ENCODE results near the gene ACTR5. TPM values are rescaled to one million over a fixed set of nuclear protein-coding genes. Genes with fewer than 3 reads are reported as not detected.

Gene ACTR5
- total RNA-seq, 1 experiment from 2014 or later = 18.3 TPM

GRCh38 chr20:38754924-38755323 lies 6.7 kb downstream of the ACTR5 start:
- H3K27me3 ChIP-seq (ENCODE audit: low read length) = no peaks in the 10 kb centered on the region
- H3K79me2 ChIP-seq (ENCODE audit: low read length) = peaks cover 5% of the 10 kb centered on the region
- no peak overlapping the region for H3K27ac ChIP-seq (ENCODE audit: low read length)
- no peaks in the 10 kb centered on the region for H3K9me2 ChIP-seq (replicated peaks; ENCODE audit: low read length)
- 0 out of 2 replicates have a peak, but pooled peaks cover 5% of the 10 kb centered on the region for H4K20me1 ChIP-seq (ENCODE audit: low read length)
- TF ChIP-seq EZH2phosphoT487 (IDR thresholded peaks at IDR 0.05; ENCODE audit: borderline replicate concordance, low read length) = no peak
- TF ChIP-seq EZH2 (IDR thresholded peaks at IDR 0.05; ENCODE audit: low read length, unreplicated experiment) = no peak
- TF ChIP-seq, protein P1, sequence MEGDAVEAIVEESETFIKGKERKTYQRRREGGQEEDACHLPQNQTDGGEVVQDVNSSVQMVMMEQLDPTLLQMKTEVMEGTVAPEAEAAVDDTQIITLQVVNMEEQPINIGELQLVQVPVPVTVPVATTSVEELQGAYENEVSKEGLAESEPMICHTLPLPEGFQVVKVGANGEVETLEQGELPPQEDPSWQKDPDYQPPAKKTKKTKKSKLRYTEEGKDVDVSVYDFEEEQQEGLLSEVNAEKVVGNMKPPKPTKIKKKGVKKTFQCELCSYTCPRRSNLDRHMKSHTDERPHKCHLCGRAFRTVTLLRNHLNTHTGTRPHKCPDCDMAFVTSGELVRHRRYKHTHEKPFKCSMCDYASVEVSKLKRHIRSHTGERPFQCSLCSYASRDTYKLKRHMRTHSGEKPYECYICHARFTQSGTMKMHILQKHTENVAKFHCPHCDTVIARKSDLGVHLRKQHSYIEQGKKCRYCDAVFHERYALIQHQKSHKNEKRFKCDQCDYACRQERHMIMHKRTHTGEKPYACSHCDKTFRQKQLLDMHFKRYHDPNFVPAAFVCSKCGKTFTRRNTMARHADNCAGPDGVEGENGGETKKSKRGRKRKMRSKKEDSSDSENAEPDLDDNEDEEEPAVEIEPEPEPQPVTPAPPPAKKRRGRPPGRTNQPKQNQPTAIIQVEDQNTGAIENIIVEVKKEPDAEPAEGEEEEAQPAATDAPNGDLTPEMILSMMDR (conservative IDR thresholded peaks at IDR 0.05; ENCODE audit: low read depth, low read length) = no peak
- H2AFZ ChIP-seq (ENCODE audit: low read length) = no peak overlapping the region
- intact Hi-C loops (cut with micrococcal nuclease) = loop anchor here (5.0 kb wide), 2 partner anchors 123 to 137 kb away; no protein-coding TSS in a partner anchor
- BruUV-seq (replicated peaks) = no TSS peak
- no peak overlapping the region for H3K4me3 ChIP-seq (ENCODE audit: low read length)
- H3F3A ChIP-seq (ENCODE audit: low read length, unreplicated experiment) = no peaks in the 10 kb centered on the region
- ChIA-PET CTCF (no interaction called here), POLR2A (ENCODE audit: unreplicated experiment) (no interaction called here)
- no peak overlapping the region for H3K4me2 ChIP-seq (ENCODE audit: low read length)
- 0 out of 2 replicates have a peak, but pooled peaks cover 3% of the 10 kb centered on the region for H3K4me1 ChIP-seq (ENCODE audit: insufficient read depth, low read length)
- no peaks in the 10 kb centered on the region for H3K9me3 ChIP-seq (ENCODE audit: low read length)
- peaks cover 37% of the 10 kb centered on the region for H3K36me3 ChIP-seq (ENCODE audit: low read depth, low read length)
- H3K9ac ChIP-seq (ENCODE audit: low read length) = no peak overlapping the region
- DNase-seq (no peak), ATAC-seq (no peak)

DNA sequence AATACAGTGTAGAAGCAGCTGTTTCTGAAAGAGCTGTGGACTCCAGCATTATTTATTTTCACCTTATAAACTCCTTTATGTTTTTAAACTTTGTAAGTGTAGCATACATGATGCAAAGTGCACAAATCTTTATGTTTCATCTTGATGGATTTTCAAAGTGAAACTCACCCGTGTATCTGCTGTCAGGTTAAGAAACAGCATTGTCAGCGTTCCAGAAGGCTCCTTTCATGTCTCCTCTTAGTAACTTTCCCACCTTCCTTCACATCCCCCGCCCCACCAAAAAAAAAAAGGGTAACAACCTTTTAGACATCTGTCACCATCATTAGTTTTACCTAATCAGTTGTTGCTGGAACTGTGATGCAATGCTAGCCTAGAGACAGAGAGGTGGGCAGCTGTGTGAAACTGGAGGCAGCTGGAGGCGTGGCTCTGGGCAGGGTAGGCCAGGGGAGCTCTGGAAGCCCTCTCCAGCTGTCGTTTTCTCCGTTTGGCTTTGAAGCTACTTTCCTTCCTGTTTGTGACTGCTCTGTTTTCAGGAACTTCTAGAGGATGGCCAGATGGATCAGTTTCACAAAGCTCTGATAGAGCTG lies 7.2 kb downstream of the ACTR5 start:
- intact Hi-C loops (cut with micrococcal nuclease) = no loop called here
- no peaks in the 10 kb centered on the region for H3F3A ChIP-seq (ENCODE audit: low read length, unreplicated experiment)
- BruUV-seq (replicated peaks) = no TSS peak
- H3K27me3 ChIP-seq (ENCODE audit: low read length) = no peaks in the 10 kb centered on the region
- no peak overlapping the region for H3K4me3 ChIP-seq (ENCODE audit: low read length)
- H4K20me1 ChIP-seq (ENCODE audit: low read length) = no peaks in the 10 kb centered on the region
- no peaks in the 10 kb centered on the region for H3K4me1 ChIP-seq (ENCODE audit: insufficient read depth, low read length)
- H3K9ac ChIP-seq (ENCODE audit: low read length) = no peak overlapping the region
- H3K9me2 ChIP-seq (replicated peaks; ENCODE audit: low read length) = no peaks in the 10 kb centered on the region
- H3K9me3 ChIP-seq (ENCODE audit: low read length) = no peaks in the 10 kb centered on the region
- DNase-seq (no peak), ATAC-seq (no peak)
- H3K27ac ChIP-seq (ENCODE audit: low read length) = no peak overlapping the region
- POLR2A ChIA-PET (ENCODE audit: unreplicated experiment) = interaction anchor here (0.6 kb wide), 1 partner anchor 110 kb away, joined by 3 read pairs; no protein-coding TSS in a partner anchor
- H2AFZ ChIP-seq (ENCODE audit: low read length) = no peak overlapping the region
- CTCF ChIA-PET = no interaction called here
- H3K36me3 ChIP-seq (ENCODE audit: low read depth, low read length) = peaks cover 37% of the 10 kb centered on the region
- TF ChIP-seq EZH2 (IDR thresholded peaks at IDR 0.05; ENCODE audit: low read length, unreplicated experiment) (no peak), EZH2phosphoT487 (IDR thresholded peaks at IDR 0.05; ENCODE audit: borderline replicate concordance, low read length) (no peak)
- TF ChIP-seq, protein P1 (conservative IDR thresholded peaks at IDR 0.05; ENCODE audit: low read depth, low read length) = no peak
- no peaks in the 10 kb centered on the region; the same call in 1 of the 2 replicates for H3K79me2 ChIP-seq (ENCODE audit: low read length)
- no peak overlapping the region for H3K4me2 ChIP-seq (ENCODE audit: low read length)

- no TSS peak for BruUV-seq (replicated peaks)
- H3K4me3 ChIP-seq (ENCODE audit: low read length) = no peak overlapping the region
- ATAC-seq (no peak), DNase-seq (no peak)
- no peaks in the 10 kb centered on the region for H3K4me1 ChIP-seq (ENCODE audit: insufficient read depth, low read length)
- intact Hi-C loops (cut with micrococcal nuclease) = no loop called here
- CTCF ChIA-PET = no interaction called here
- no peaks in the 10 kb centered on the region for H3F3A ChIP-seq (ENCODE audit: low read length, unreplicated experiment)
- no peak overlapping the region for H2AFZ ChIP-seq (ENCODE audit: low read length)
- no peaks in the 10 kb centered on the region for H3K79me2 ChIP-seq (ENCODE audit: low read length)
- peaks cover 36% of the 10 kb centered on the region for H3K36me3 ChIP-seq (ENCODE audit: low read depth, low read length)
- POLR2A ChIA-PET (ENCODE audit: unreplicated experiment) = no interaction called here
- no peaks in the 10 kb centered on the region for H3K27me3 ChIP-seq (ENCODE audit: low read length)
- H3K9ac ChIP-seq (ENCODE audit: low read length) = no peak overlapping the region
- TF ChIP-seq, protein P1 (conservative IDR thresholded peaks at IDR 0.05; ENCODE audit: low read depth, low read length) = no peak
- no peak for TF ChIP-seq EZH2phosphoT487 (IDR thresholded peaks at IDR 0.05; ENCODE audit: borderline replicate concordance, low read length)
- no peak for TF ChIP-seq EZH2 (IDR thresholded peaks at IDR 0.05; ENCODE audit: low read length, unreplicated experiment)
- H3K4me2 ChIP-seq (ENCODE audit: low read length) = no peak overlapping the region
- H3K9me3 ChIP-seq (ENCODE audit: low read length) = no peaks in the 10 kb centered on the region
- H4K20me1 ChIP-seq (ENCODE audit: low read length) = no peaks in the 10 kb centered on the region
- no peak overlapping the region for H3K27ac ChIP-seq (ENCODE audit: low read length)
- H3K9me2 ChIP-seq (replicated peaks; ENCODE audit: low read length) = no peaks in the 10 kb centered on the region
Observed at GRCh38 chr20:38757145-38757775, 9.0 kb downstream of the ACTR5 start.
